Left lung (tissue), 10 donors: ENCODE measurements around the gene MAP7D3. TPM values are rescaled to one million over a fixed set of nuclear protein-coding genes. Genes with fewer than 3 reads are reported as not detected.

Experiments used
- ATAC-seq: fragments of 200-7000 bp; cut with Tn5 transposase; one replicate; pipeline ENCODE4 v1.9.1; 2020; ENCODE audit warnings: moderate library complexity
- DNase-seq, 4 donors: peaks; one replicate each; pipeline ENCODE4 v3.0.0-alpha.2; 2013 to 2020
- H3K27ac ChIP-seq, 2 donors: fragments of 200-600 bp; sonication (generic) in 1 of 2; one replicate each; pipeline versions ENCODE4 v1.5.0 to v1.8.0; 2020 to 2021
- H3K27me3 ChIP-seq, 2 donors: fragments of 200-600 bp; sonication (generic) in 1 of 2; one replicate each; pipeline versions ENCODE4 v1.5.0 to v1.8.0; 2020 to 2021
- H3K36me3 ChIP-seq, 2 donors: fragments of 200-600 bp; sonication (generic) in 1 of 2; one replicate each; pipeline versions ENCODE4 v1.5.0 to v1.8.0; 2020 to 2021
- H3K4me1 ChIP-seq, 2 donors: fragments of 200-600 bp; one replicate each; pipeline ENCODE4 v1.8.0; 2021
- H3K4me3 ChIP-seq, 2 donors: fragments of 200-600 bp; sonication (generic) in 1 of 2; one replicate each; pipeline versions ENCODE4 v1.5.0 to v1.8.0; 2020 to 2021; ENCODE audit warnings: mild to moderate bottlenecking in 1 of 2
- H3K9me3 ChIP-seq, 2 donors: fragments of 200-600 bp; sonication (generic) in 1 of 2; one replicate each; pipeline versions ENCODE4 v1.5.0 to v1.8.0; 2020 to 2021
- CTCF ChIP-seq, 2 donors: fragments of 200-600 bp; sonication (generic) in 1 of 2; IDR thresholded peaks; one replicate each; pipeline versions ENCODE4 v1.5.0 to v1.8.0; 2021; ENCODE audit warnings: antibody characterized with exemption in 2 of 2
- intact Hi-C, 2 donors: fragments of 100-400 bp; cut with DNase I; formaldehyde crosslinking; loops; one replicate each; pipeline versions ENCODE4 v1.11.2 to v1.14.2; 2022
- polyA plus RNA-seq, 6 donors: library from polyadenylated mRNA; unstranded; fragments of 120-200 nt; gene quantifications; one replicate each; pipeline ENCODE4 v1.2.1, GENCODE V29; 2013; ENCODE audit not compliant: insufficient read length in 6 of 6
- total RNA-seq, 2 donors: library from RNA; stranded (reverse); fragmentation: NEBNext Ultra II Directional; extraction: Animal tissue kit (Norgen Biotek cat#: 25700); gene quantifications; one replicate each; pipeline ENCODE4 v1.2.1, GENCODE V29; 2021
- donor health status: DM: no; HTN: yes; CAD: no.
- donor health status: DM: no; HTN: no; CAD: no.

MAP7D3 gene
- total and polyA plus RNA-seq, 8 donors, result 7.6 to 19.7 (median 16.5) TPM

DNA sequence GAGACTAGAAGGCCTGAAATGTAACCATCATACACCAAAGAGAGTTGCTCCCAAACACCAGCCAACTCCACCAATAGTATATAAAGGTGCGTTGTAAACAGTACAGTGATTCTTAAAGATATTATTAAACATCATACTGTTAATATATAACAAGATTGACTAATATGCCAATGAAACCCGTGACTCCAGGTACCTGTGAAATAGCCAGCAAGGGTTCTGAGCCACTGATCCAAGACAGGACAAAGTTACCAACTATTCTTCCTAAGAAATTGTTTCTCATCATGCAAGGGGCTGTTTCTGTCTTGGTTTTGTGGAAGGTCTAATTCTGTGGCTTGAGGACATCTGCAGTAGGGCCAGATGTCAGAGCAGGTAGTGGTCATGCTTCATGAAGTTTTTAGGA is 56.7 kb downstream of the MAP7D3 start:
- Histone ChIP-seq H3K4me1 (peaks cover 0 to 22% of the 10 kb centered on the region in 2 donors), H3K4me3 (no peak overlapping the region), H3K27me3 (peaks cover 0 to 4% of the 10 kb centered on the region in 2 donors), H3K36me3 (no peaks in the 10 kb centered on the region), H3K27ac (no peak overlapping the region), H3K9me3 (no peaks in the 10 kb centered on the region)
- TF ChIP-seq CTCF (IDR thresholded peaks at IDR 0.05), result no peak
- ATAC-seq (no peak), DNase-seq (no peak)
- intact Hi-C loops, result no loop called here

GRCh38 chrX:136193771-136194170 is 57.4 kb downstream of the MAP7D3 start:
- no peak overlapping the region for H3K27ac ChIP-seq
- H3K27me3 ChIP-seq, result peaks cover 0 to 4% of the 10 kb centered on the region in 2 donors
- TF ChIP-seq CTCF (IDR thresholded peaks at IDR 0.05), result no peak

DNA sequence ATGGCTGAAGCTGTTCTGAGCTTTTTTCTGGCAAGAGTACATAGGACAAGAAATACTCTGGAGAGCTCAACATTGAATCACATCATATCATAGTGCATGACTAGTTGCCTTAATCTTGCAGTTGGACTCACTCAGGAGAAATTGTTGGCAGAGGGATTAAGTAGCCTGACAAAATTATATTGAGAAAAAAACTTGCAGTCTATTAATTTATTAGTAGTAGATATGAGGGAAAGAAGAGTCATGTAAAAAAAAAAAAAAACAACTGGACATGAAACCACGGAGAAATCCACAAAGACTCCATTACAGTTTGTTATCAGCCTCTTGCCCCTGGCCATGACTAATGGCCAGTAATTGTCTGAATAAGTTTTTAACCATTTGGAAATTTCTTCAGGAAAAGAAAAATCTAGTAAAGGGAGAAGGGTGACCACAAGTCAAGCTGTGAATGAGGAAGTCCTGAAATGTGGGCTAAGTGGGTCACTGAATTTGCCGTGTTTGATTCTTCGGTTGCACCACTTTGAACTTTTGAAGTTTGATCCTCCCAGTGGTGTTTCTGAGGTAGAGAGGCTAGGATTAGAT is 58.3 kb downstream of the MAP7D3 start:
- Histone ChIP-seq H3K36me3 (no peaks in the 10 kb centered on the region), H3K9me3 (no peaks in the 10 kb centered on the region), H3K27me3 (peaks cover 0 to 4% of the 10 kb centered on the region in 2 donors), H3K4me3 (no peak overlapping the region), H3K27ac (no peak overlapping the region), H3K4me1 (peaks cover 0 to 24% of the 10 kb centered on the region in 2 donors)
- no peak for TF ChIP-seq CTCF (IDR thresholded peaks at IDR 0.05)
- no peak for DNase-seq
- intact Hi-C loops, result no loop called here
- peak; percentile 34 for ATAC-seq

More at GRCh38 chrX:136193771-136194170, 57.4 kb downstream of the MAP7D3 start:
- ATAC-seq, result no peak
- peaks cover 0 to 24% of the 10 kb centered on the region in 2 donors for H3K4me1 ChIP-seq
- no peaks in the 10 kb centered on the region for H3K9me3 ChIP-seq
- intact Hi-C loops, result no loop called here
- no peak overlapping the region for H3K4me3 ChIP-seq
- no peaks in the 10 kb centered on the region for H3K36me3 ChIP-seq
- DNase-seq, result no peak

GRCh38 chrX:136192135-136192534 is 59.1 kb downstream of the MAP7D3 start:
- no peak for TF ChIP-seq CTCF (IDR thresholded peaks at IDR 0.05)
- Histone ChIP-seq H3K27ac (no peak overlapping the region), H3K4me3 (no peak overlapping the region), H3K27me3 (peaks cover 0 to 4% of the 10 kb centered on the region in 2 donors), H3K9me3 (no peaks in the 10 kb centered on the region), H3K36me3 (no peaks in the 10 kb centered on the region), H3K4me1 (peaks cover 0 to 24% of the 10 kb centered on the region in 2 donors)
- intact Hi-C loops, result no loop called here
- DNase-seq (no peak), ATAC-seq (no peak)

GRCh38 chrX:136191171-136191570 is 60.0 kb downstream of the MAP7D3 start:
- peaks cover 0 to 4% of the 10 kb centered on the region in 2 donors for H3K27me3 ChIP-seq
- intact Hi-C loops, result no loop called here
- no peak for ATAC-seq
- no peak overlapping the region for H3K27ac ChIP-seq
- peaks cover 0 to 24% of the 10 kb centered on the region in 2 donors for H3K4me1 ChIP-seq
- DNase-seq, result no peak
- no peaks in the 10 kb centered on the region for H3K36me3 ChIP-seq
- TF ChIP-seq CTCF (IDR thresholded peaks at IDR 0.05), result no peak
- H3K9me3 ChIP-seq, result no peaks in the 10 kb centered on the region
- H3K4me3 ChIP-seq, result no peak overlapping the region
